ENCODE results near the gene DDIT4.

DNA sequence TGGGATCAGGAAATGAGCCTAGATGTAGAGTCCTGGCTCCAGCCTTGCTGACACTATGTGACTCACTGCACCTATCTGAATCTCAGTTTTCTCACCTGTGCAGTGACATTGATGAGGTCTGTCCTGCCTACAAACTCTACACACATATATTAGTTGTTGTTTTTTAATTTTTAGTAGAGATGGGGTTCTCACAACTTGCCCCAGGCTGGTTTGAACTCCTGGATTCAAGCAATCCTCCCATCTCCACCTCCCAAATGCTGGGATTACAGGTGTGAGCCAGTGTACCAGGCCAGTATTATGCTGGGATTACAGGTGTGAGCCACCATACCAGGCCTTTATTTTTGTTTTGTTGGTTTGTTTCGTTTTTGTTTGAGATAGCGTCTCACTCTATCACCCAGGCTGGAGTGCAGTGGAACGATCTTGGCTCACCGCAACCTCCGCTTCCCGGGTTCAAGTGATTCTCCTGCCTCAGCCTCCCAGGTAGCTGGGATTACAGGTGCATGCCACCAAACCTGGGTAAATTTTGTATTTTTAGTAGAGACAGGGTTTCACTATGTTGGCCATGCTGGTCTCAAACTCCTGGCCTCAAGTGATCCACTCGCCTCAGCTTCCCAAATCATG, 11.8 kb upstream of the DDIT4 start:
- TF ChIP-seq, protein P1, sequence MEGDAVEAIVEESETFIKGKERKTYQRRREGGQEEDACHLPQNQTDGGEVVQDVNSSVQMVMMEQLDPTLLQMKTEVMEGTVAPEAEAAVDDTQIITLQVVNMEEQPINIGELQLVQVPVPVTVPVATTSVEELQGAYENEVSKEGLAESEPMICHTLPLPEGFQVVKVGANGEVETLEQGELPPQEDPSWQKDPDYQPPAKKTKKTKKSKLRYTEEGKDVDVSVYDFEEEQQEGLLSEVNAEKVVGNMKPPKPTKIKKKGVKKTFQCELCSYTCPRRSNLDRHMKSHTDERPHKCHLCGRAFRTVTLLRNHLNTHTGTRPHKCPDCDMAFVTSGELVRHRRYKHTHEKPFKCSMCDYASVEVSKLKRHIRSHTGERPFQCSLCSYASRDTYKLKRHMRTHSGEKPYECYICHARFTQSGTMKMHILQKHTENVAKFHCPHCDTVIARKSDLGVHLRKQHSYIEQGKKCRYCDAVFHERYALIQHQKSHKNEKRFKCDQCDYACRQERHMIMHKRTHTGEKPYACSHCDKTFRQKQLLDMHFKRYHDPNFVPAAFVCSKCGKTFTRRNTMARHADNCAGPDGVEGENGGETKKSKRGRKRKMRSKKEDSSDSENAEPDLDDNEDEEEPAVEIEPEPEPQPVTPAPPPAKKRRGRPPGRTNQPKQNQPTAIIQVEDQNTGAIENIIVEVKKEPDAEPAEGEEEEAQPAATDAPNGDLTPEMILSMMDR (IDR thresholded peaks at IDR 0.05), result no peak
- no peak for TF ChIP-seq POLR2A (IDR thresholded peaks at IDR 0.05)
